ENCODE measurements around the gene CRX. TPM values are rescaled to one million over a fixed set of nuclear protein-coding genes. Genes with fewer than 3 reads are reported as not detected.
"Not testable (repeated sequence)": the region's sequence is repeated elsewhere in the genome, so short reads cannot be mapped to it uniquely, and the experiment has no call there.

CRX gene
- total RNA-seq, 5 donors from 2014 or later (not counting 1 experiment from before 2014, with no cell fraction given), result not detected

DNA sequence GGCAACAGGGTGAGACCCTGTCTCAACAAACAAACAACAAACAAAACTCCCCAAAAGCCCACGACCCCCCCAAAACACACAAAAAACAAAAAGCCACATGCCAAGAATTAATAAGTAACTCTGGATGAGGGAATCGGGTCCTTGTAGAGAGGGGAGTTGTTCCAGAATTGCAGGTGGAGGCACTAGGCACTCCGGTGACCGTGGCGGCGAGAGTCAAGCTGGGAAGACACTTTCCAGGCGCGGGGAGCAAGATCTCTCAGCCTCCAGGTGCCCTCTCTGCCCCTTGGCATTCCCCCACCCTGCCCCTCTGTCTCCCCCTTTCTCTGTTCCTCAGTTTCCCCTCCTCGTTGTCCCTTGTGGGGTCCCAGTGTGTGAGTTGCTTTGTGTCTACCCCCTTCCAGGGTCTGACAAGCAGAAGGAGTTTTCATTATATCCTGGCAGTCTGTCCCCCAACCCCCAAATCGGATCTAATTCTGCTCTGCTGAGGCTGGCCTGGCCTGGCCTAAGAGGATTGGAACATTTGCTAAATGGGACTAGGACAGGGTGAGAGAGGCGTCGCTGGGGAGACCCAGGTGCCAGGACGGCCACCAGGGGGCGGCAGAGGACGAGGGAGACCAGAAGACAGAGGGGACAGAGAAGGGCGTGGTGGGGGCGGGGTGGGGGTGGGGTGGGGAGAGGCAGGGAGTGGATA lies 8.3 kb upstream of the CRX start:
- ATAC-seq (replicated peaks in 1 of 4) (peak; percentile 54 to 74 (median 67)), DNase-seq (peak; percentile 36 to 80 (median 63))
- H3K27ac Mint-ChIP-seq, result no peak overlapping the region
- Histone ChIP-seq H3K36me3 (ENCODE audit: control insufficient read depth in 2 of 2, extremely low read depth in 1 of 2, insufficient read depth in 1 of 2, low read length in 1 of 2) (no peaks in the 10 kb centered on the region), H3K4me1 (ENCODE audit: control insufficient read depth in 1 of 2, extremely low read depth in 1 of 2, insufficient read depth in 2 of 2, low read length in 2 of 2) (peaks cover 0 to 2% of the 10 kb centered on the region in 2 experiments), H3K27me3 (replicated peaks in 1 of 2; ENCODE audit: control insufficient read depth in 2 of 2, extremely low read depth in 1 of 2, insufficient read depth in 2 of 2, low read length in 1 of 2) (peaks cover 0 to 19% of the 10 kb centered on the region in 2 experiments), H3K9me3 (no peaks in the 10 kb centered on the region), H3K27ac (ENCODE audit: low read length) (no peak overlapping the region), H3K4me3 (ENCODE audit: control insufficient read depth in 1 of 2, extremely low read depth in 1 of 2, low read length in 1 of 2) (no peak overlapping the region)
- no peaks in the 10 kb centered on the region for H3K4me1 Mint-ChIP-seq
- ChIA-PET CTCF (interaction anchor here in 1 of 2 donors (0.6 kb wide), 1 partner anchor 53 kb away, joined by 3 read pairs; no protein-coding TSS in a partner anchor), POLR2A (no interaction called here)
- H3K36me3 Mint-ChIP-seq, result no peaks in the 10 kb centered on the region
- no peaks in the 10 kb centered on the region for H3K9me3 Mint-ChIP-seq
- peaks cover 12 to 17% of the 10 kb centered on the region in 2 donors for H3K27me3 Mint-ChIP-seq
- WGBS (ENCODE audit: insufficient coverage), result 50% methylated on average over 2 of the region's 17 CpGs
- H3K4me3 Mint-ChIP-seq, result no peak overlapping the region

DNA sequence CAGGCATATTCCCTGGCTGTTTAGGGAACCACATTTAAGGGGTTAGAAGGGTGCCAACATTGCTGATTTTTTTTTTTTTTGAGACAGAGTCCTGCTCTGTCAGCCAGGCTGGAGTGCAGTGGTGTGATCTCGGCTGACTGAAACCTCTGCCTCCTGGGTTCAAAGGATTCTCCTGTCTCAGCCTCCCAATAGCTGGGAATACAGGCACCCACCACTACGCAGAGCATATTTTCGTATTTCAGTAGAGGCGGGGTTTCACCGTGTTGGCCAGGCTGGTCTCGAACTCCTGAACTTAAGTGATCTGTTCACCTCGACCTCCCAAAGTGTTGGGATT lies 7.8 kb upstream of the CRX start:
- no peak for ATAC-seq (replicated peaks in 1 of 4)
- DNase-seq, result no peak

DNA sequence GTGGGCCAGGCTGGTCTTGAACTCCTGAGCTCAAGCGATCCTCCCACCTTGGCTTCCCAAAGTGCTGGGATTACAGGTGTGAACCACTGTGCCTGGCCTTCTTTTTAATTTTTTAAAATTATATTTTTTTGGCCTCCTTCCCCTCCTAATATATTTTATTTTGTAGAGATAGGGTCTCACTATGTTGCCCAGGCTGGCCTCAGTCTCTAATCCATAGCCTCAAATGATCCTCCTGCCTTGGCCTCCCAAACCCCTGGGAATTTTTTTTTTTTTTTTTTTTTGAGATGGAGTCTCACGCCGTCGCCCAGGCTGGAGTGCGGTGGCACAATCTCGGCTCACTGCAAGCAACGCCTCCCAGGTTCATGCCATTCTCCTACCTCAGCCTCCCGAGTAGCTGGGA lies 5.5 kb upstream of the CRX start:
- H3K9me3 Mint-ChIP-seq; CTCF ChIA-PET; POLR2A ChIA-PET; H3K36me3 ChIP-seq (ENCODE audit: control insufficient read depth in 2 of 2, extremely low read depth in 1 of 2, insufficient read depth in 1 of 2, low read length in 1 of 2); H3K27ac Mint-ChIP-seq; H3K27ac ChIP-seq (ENCODE audit: low read length); ATAC-seq (replicated peaks in 1 of 4); H3K4me1 Mint-ChIP-seq; H3K4me3 Mint-ChIP-seq; DNase-seq; H3K9me3 ChIP-seq; H3K4me1 ChIP-seq (ENCODE audit: control insufficient read depth in 1 of 2, extremely low read depth in 1 of 2, insufficient read depth in 2 of 2, low read length in 2 of 2); H3K4me3 ChIP-seq (ENCODE audit: control insufficient read depth in 1 of 2, extremely low read depth in 1 of 2, low read length in 1 of 2); H3K36me3 Mint-ChIP-seq: not testable (repeated sequence)
- H3K27me3 Mint-ChIP-seq, result peaks cover 34 to 40% of the 10 kb centered on the region in 2 donors
- WGBS (ENCODE audit: insufficient coverage), result no CpG with 5 or more reads among the region's 8 CpGs
- peaks cover 3 to 35% of the 10 kb centered on the region in 2 experiments for H3K27me3 ChIP-seq (replicated peaks in 1 of 2; ENCODE audit: control insufficient read depth in 2 of 2, extremely low read depth in 1 of 2, insufficient read depth in 2 of 2, low read length in 1 of 2)

More for the DNA sequence above, 7.8 kb upstream of the CRX start:
- CTCF ChIA-PET, result no interaction called here
- Histone ChIP-seq H3K27me3 (replicated peaks in 1 of 2; ENCODE audit: control insufficient read depth in 2 of 2, extremely low read depth in 1 of 2, insufficient read depth in 2 of 2, low read length in 1 of 2) (peaks cover 0 to 19% of the 10 kb centered on the region in 2 experiments), H3K9me3 (no peaks in the 10 kb centered on the region), H3K36me3 (ENCODE audit: control insufficient read depth in 2 of 2, extremely low read depth in 1 of 2, insufficient read depth in 1 of 2, low read length in 1 of 2) (no peaks in the 10 kb centered on the region), H3K4me1 (ENCODE audit: control insufficient read depth in 1 of 2, extremely low read depth in 1 of 2, insufficient read depth in 2 of 2, low read length in 2 of 2) (peaks cover 0 to 2% of the 10 kb centered on the region in 2 experiments), H3K4me3 (ENCODE audit: control insufficient read depth in 1 of 2, extremely low read depth in 1 of 2, low read length in 1 of 2) (no peak overlapping the region), H3K27ac (ENCODE audit: low read length) (no peak overlapping the region)
- Mint-ChIP-seq H3K4me3 (no peak overlapping the region), H3K36me3 (no peaks in the 10 kb centered on the region), H3K27ac (no peak overlapping the region), H3K4me1 (no peaks in the 10 kb centered on the region), H3K27me3 (peaks cover 17 to 22% of the 10 kb centered on the region in 2 donors), H3K9me3 (no peaks in the 10 kb centered on the region)
- WGBS (ENCODE audit: insufficient coverage), result 82% methylated on average over 3 of the region's 7 CpGs
- POLR2A ChIA-PET, result no interaction called here

DNA sequence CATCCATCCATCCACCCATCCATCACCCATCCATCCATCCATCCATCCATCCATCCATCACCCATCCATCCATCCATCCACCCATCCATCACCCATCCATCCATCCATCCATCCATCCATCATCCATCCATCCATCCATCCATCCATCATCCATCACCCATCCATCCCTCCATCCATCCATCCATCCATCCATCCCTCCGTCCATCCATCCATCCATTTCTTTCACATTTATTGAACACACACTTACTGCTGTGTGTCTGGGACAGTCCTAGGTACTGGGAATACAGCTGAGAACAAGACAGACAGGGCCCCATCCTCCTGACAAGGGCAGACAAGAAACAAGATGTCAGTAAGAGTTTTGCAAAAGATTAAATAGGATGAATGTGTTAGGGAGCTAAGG lies 3.5 kb upstream of the CRX start:
- CTCF ChIA-PET, result interaction anchor here in 1 of 2 donors (0.5 kb wide), 1 partner anchor 51 kb away, joined by 3 read pairs; no protein-coding TSS in a partner anchor
- peaks cover 3 to 51% of the 10 kb centered on the region in 2 experiments for H3K27me3 ChIP-seq (replicated peaks in 1 of 2; ENCODE audit: control insufficient read depth in 2 of 2, extremely low read depth in 1 of 2, insufficient read depth in 2 of 2, low read length in 1 of 2)

DNA sequence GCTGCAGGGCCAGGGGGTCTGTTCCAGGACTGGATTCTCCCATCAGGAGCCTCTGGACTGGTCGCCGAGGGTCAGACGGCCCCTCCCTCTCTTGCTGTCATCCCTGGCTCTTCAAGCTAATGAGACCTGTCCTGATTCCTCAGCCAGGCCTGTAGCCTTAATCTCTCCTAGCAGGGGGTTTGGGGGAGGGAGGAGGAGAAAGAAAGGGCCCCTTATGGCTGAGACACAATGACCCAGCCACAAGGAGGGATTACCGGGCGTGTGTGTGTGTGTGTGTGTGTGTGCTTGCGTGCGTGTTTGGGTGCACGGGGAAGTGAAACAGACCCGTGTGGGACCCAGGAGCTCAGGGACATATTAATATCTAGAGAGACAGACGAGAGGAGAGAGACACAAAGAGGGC lies 1.9 kb upstream of the CRX start:
- DNase-seq (no peak), ATAC-seq (replicated peaks in 1 of 4) (no peak)
- WGBS (ENCODE audit: insufficient coverage), result 16% methylated on average over 5 of the region's 10 CpGs
- no peak overlapping the region for H3K4me3 ChIP-seq (ENCODE audit: control insufficient read depth in 1 of 2, extremely low read depth in 1 of 2, low read length in 1 of 2)
- Mint-ChIP-seq H3K4me1 (peaks cover 0 to 4% (median 0%) of the 10 kb centered on the region in 3 donors), H3K36me3 (no peaks in the 10 kb centered on the region), H3K9me3 (no peaks in the 10 kb centered on the region), H3K4me3 (no peak overlapping the region), H3K27ac (no peak overlapping the region), H3K27me3 (peaks cover 44 to 47% of the 10 kb centered on the region in 2 donors)
- ChIA-PET POLR2A (no interaction called here), CTCF (no interaction called here)
- H3K9me3 ChIP-seq, result no peaks in the 10 kb centered on the region
- peaks cover 3 to 52% of the 10 kb centered on the region in 2 experiments for H3K27me3 ChIP-seq (replicated peaks in 1 of 2; ENCODE audit: control insufficient read depth in 2 of 2, extremely low read depth in 1 of 2, insufficient read depth in 2 of 2, low read length in 1 of 2)
- no peak overlapping the region for H3K27ac ChIP-seq (ENCODE audit: low read length)
- H3K36me3 ChIP-seq (ENCODE audit: control insufficient read depth in 2 of 2, extremely low read depth in 1 of 2, insufficient read depth in 1 of 2, low read length in 1 of 2), result no peaks in the 10 kb centered on the region
- no peaks in the 10 kb centered on the region for H3K4me1 ChIP-seq (ENCODE audit: control insufficient read depth in 1 of 2, extremely low read depth in 1 of 2, insufficient read depth in 2 of 2, low read length in 2 of 2)

More for the DNA sequence above, 3.5 kb upstream of the CRX start:
- H3K36me3 Mint-ChIP-seq; H3K27ac Mint-ChIP-seq; H3K4me3 ChIP-seq (ENCODE audit: control insufficient read depth in 1 of 2, extremely low read depth in 1 of 2, low read length in 1 of 2); ATAC-seq (replicated peaks in 1 of 4); H3K36me3 ChIP-seq (ENCODE audit: control insufficient read depth in 2 of 2, extremely low read depth in 1 of 2, insufficient read depth in 1 of 2, low read length in 1 of 2); H3K4me3 Mint-ChIP-seq; DNase-seq; H3K9me3 Mint-ChIP-seq; H3K9me3 ChIP-seq; H3K4me1 ChIP-seq (ENCODE audit: control insufficient read depth in 1 of 2, extremely low read depth in 1 of 2, insufficient read depth in 2 of 2, low read length in 2 of 2); H3K4me1 Mint-ChIP-seq; H3K27ac ChIP-seq (ENCODE audit: low read length); POLR2A ChIA-PET: not testable (repeated sequence)
- 100% methylated on average over 1 of the region's 1 CpG for WGBS (ENCODE audit: insufficient coverage)
- peaks cover 48% of the 10 kb centered on the region in 2 donors for H3K27me3 Mint-ChIP-seq

DNA sequence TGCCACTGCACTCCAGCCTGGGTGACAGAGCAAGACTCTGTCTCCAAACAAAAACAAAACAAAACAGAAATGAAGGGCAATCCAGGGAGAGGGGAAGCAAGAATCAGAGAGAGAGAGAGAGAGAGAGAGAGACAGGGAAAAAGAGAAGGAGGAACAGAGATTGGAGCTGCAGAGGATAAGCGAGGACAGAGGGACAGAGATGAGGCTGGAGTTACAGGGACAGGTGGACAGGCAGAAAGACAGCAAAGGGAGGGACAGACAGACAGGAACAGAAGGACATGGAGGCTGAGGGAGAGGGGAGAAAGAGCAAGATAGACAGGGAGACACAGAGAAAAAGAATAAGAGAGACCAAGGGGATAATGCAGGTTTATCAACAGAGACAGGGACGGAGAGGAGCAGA lies 1.3 kb upstream of the CRX start:
- Histone ChIP-seq H3K4me3 (ENCODE audit: control insufficient read depth in 1 of 2, extremely low read depth in 1 of 2, low read length in 1 of 2) (no peak overlapping the region), H3K36me3 (ENCODE audit: control insufficient read depth in 2 of 2, extremely low read depth in 1 of 2, insufficient read depth in 1 of 2, low read length in 1 of 2) (no peaks in the 10 kb centered on the region), H3K27ac (ENCODE audit: low read length) (no peak overlapping the region), H3K9me3 (no peaks in the 10 kb centered on the region), H3K4me1 (ENCODE audit: control insufficient read depth in 1 of 2, extremely low read depth in 1 of 2, insufficient read depth in 2 of 2, low read length in 2 of 2) (no peaks in the 10 kb centered on the region), H3K27me3 (replicated peaks in 1 of 2; ENCODE audit: control insufficient read depth in 2 of 2, extremely low read depth in 1 of 2, insufficient read depth in 2 of 2, low read length in 1 of 2) (peaks cover 3 to 55% of the 10 kb centered on the region in 2 experiments)
- Mint-ChIP-seq H3K4me1 (peaks cover 0 to 4% (median 0%) of the 10 kb centered on the region in 3 donors), H3K27ac (no peak overlapping the region), H3K27me3 (peaks cover 44 to 47% of the 10 kb centered on the region in 2 donors), H3K36me3 (no peaks in the 10 kb centered on the region), H3K9me3 (no peaks in the 10 kb centered on the region), H3K4me3 (no peak overlapping the region)
- CTCF ChIA-PET, result interaction anchor here in 1 of 2 donors (0.6 kb wide), 1 partner anchor 21 kb away, joined by 3 read pairs; no protein-coding TSS in a partner anchor
- 73% methylated on average over 2 of the region's 2 CpGs for WGBS (ENCODE audit: insufficient coverage)
- ATAC-seq (replicated peaks in 1 of 4), result no peak
- no peak for DNase-seq
- POLR2A ChIA-PET, result no interaction called here
